ENCODE results near the gene LRRC63.

The LRRC63 gene

DNA sequence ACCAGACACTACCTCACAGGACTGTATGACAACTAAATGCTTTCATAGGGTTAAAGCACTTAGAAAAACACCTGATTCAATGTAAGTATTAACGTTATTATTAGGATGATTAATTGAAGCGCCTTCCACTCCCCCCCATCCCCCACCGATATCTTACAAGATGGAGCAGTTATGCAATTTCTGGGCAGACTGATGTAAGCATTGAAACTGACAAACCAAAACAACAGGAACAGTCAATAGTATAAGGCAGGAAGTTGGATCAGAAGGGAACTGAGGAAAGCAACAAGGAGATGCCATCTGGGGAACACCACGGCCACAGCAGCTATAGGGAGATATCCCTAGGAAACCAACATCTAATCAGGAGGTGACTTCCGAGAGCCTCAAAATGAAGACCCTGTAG lies 33.6 kb upstream of the LRRC63 start:
- no peaks in the 10 kb centered on the region for H3K36me3 ChIP-seq (replicated peaks in 1 of 2; ENCODE audit: control insufficient read depth in 2 of 2, insufficient read depth in 2 of 2, low read length in 2 of 2)
- no peak overlapping the region for H2AK5ac ChIP-seq (ENCODE audit: low read depth, low read length)
- H3K79me1 ChIP-seq (ENCODE audit: low read depth, low read length): no peaks in the 10 kb centered on the region
- no peak for DNase-seq (ENCODE audit: low spot score)
- H3K4me2 ChIP-seq (ENCODE audit: insufficient read depth, low read length, poor library complexity, severe bottlenecking): no peak overlapping the region
- no peaks in the 10 kb centered on the region for H3K4me1 ChIP-seq (ENCODE audit: control insufficient read depth in 2 of 2, insufficient read depth in 1 of 2, low read depth in 1 of 2, low read length in 2 of 2)
- no peak overlapping the region for H3K27ac ChIP-seq (replicated peaks; ENCODE audit: low read length)
- no CpG with 5 or more reads among the region's 5 CpGs for WGBS, 2 donors (ENCODE audit: extremely low coverage in 2 of 2, insufficient read length in 2 of 2, insufficient replicate concordance in 1 of 2)
- no peak overlapping the region for H2AFZ ChIP-seq (ENCODE audit: low read length)
- H2BK5ac ChIP-seq (ENCODE audit: low read length): no peak overlapping the region
- H3K18ac ChIP-seq (ENCODE audit: low read length): no peak overlapping the region
- H3K4ac ChIP-seq (ENCODE audit: low read length): no peak overlapping the region
- H4K8ac ChIP-seq (ENCODE audit: low read depth, low read length): no peak overlapping the region
- no peak overlapping the region for H2BK12ac ChIP-seq (ENCODE audit: low read length)
- no peak overlapping the region for H3K23ac ChIP-seq (ENCODE audit: low read depth, low read length, poor library complexity)
- H3K4me3 ChIP-seq (ENCODE audit: low read length in 2 of 2): no peak overlapping the region
- no peak overlapping the region for H2BK15ac ChIP-seq (ENCODE audit: low read length)
- H3K27me3 ChIP-seq (ENCODE audit: control insufficient read depth in 3 of 3, insufficient read depth in 3 of 3, low read depth in 1 of 3, low read length in 3 of 3): no peaks in the 10 kb centered on the region
- H2BK120ac ChIP-seq (ENCODE audit: low read depth, low read length): no peak overlapping the region
- no peak overlapping the region for H3K14ac ChIP-seq (ENCODE audit: low read length)
- no peak overlapping the region for H4K91ac ChIP-seq (ENCODE audit: low read depth, low read length, poor library complexity)
- H3K9ac ChIP-seq (ENCODE audit: low read depth, low read length, poor library complexity): no peak overlapping the region
- no peaks in the 10 kb centered on the region for H3K9me3 ChIP-seq (replicated peaks in 1 of 2; ENCODE audit: control insufficient read depth in 2 of 2, insufficient read depth in 1 of 2, low read depth in 1 of 2, low read length in 2 of 2)

DNA sequence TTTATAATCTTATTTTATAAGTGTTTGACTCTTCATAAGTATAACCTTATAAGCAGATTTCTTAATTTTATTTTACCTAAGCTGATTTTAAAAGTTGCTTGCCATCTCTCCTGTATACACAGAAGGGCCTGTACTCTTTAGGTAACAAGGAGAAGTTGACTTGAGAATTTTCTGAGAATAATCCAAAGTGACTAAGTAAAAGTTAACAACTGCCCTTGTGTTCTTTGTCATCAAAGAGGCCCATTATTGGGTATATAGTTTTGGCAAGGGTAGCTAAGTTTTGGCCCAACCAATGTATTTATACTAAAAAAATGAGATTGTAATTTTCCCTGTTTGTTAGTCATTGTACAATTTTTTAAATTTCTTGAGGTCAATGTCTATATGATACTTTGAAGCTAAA lies 32.9 kb upstream of the LRRC63 start:
- Histone ChIP-seq H2BK12ac (ENCODE audit: low read length) (no peak overlapping the region), H3K23ac (ENCODE audit: low read depth, low read length, poor library complexity) (no peak overlapping the region), H3K4me3 (ENCODE audit: low read length in 2 of 2) (no peak overlapping the region), H2AK5ac (ENCODE audit: low read depth, low read length) (no peak overlapping the region), H3K9ac (ENCODE audit: low read depth, low read length, poor library complexity) (no peak overlapping the region), H2AFZ (ENCODE audit: low read length) (no peak overlapping the region), H3K14ac (ENCODE audit: low read length) (no peak overlapping the region), H3K36me3 (replicated peaks in 1 of 2; ENCODE audit: control insufficient read depth in 2 of 2, insufficient read depth in 2 of 2, low read length in 2 of 2) (no peaks in the 10 kb centered on the region), H3K9me3 (replicated peaks in 1 of 2; ENCODE audit: control insufficient read depth in 2 of 2, insufficient read depth in 1 of 2, low read depth in 1 of 2, low read length in 2 of 2) (no peaks in the 10 kb centered on the region), H3K79me1 (ENCODE audit: low read depth, low read length) (no peaks in the 10 kb centered on the region), H3K4me1 (ENCODE audit: control insufficient read depth in 2 of 2, insufficient read depth in 1 of 2, low read depth in 1 of 2, low read length in 2 of 2) (no peaks in the 10 kb centered on the region), H3K4ac (ENCODE audit: low read length) (no peak overlapping the region), H4K8ac (ENCODE audit: low read depth, low read length) (no peak overlapping the region), H3K27me3 (ENCODE audit: control insufficient read depth in 3 of 3, insufficient read depth in 3 of 3, low read depth in 1 of 3, low read length in 3 of 3) (no peaks in the 10 kb centered on the region), H2BK5ac (ENCODE audit: low read length) (no peak overlapping the region), H3K4me2 (ENCODE audit: insufficient read depth, low read length, poor library complexity, severe bottlenecking) (no peak overlapping the region), H3K18ac (ENCODE audit: low read length) (no peak overlapping the region), H3K27ac (replicated peaks; ENCODE audit: low read length) (no peak overlapping the region), H2BK15ac (ENCODE audit: low read length) (no peak overlapping the region), H2BK120ac (ENCODE audit: low read depth, low read length) (no peak overlapping the region), H4K91ac (ENCODE audit: low read depth, low read length, poor library complexity) (no peak overlapping the region)
- DNase-seq (ENCODE audit: low spot score): no peak

- no peak for DNase-seq (ENCODE audit: low spot score)
- no peak overlapping the region for H2AK5ac ChIP-seq (ENCODE audit: low read depth, low read length)
- H2BK15ac ChIP-seq (ENCODE audit: low read length): no peak overlapping the region
- no peak overlapping the region for H3K9ac ChIP-seq (ENCODE audit: low read depth, low read length, poor library complexity)
- WGBS, 2 donors (ENCODE audit: extremely low coverage in 2 of 2, insufficient read length in 2 of 2, insufficient replicate concordance in 1 of 2): no CpG with 5 or more reads among the region's 3 CpGs
- H3K27me3 ChIP-seq (ENCODE audit: control insufficient read depth in 3 of 3, insufficient read depth in 3 of 3, low read depth in 1 of 3, low read length in 3 of 3): no peaks in the 10 kb centered on the region
- H2AFZ ChIP-seq (ENCODE audit: low read length): no peak overlapping the region
- no peak overlapping the region for H3K4ac ChIP-seq (ENCODE audit: low read length)
- no peak overlapping the region for H3K18ac ChIP-seq (ENCODE audit: low read length)
- no peak overlapping the region for H4K8ac ChIP-seq (ENCODE audit: low read depth, low read length)
- H3K79me1 ChIP-seq (ENCODE audit: low read depth, low read length): no peaks in the 10 kb centered on the region
- H3K4me2 ChIP-seq (ENCODE audit: insufficient read depth, low read length, poor library complexity, severe bottlenecking): no peak overlapping the region
- no peak overlapping the region for H2BK120ac ChIP-seq (ENCODE audit: low read depth, low read length)
- H3K14ac ChIP-seq (ENCODE audit: low read length): no peak overlapping the region
- H3K9me3 ChIP-seq (replicated peaks in 1 of 2; ENCODE audit: control insufficient read depth in 2 of 2, insufficient read depth in 1 of 2, low read depth in 1 of 2, low read length in 2 of 2): no peaks in the 10 kb centered on the region
- no peak overlapping the region for H2BK5ac ChIP-seq (ENCODE audit: low read length)
- no peaks in the 10 kb centered on the region for H3K4me1 ChIP-seq (ENCODE audit: control insufficient read depth in 2 of 2, insufficient read depth in 1 of 2, low read depth in 1 of 2, low read length in 2 of 2)
- no peak overlapping the region for H2BK12ac ChIP-seq (ENCODE audit: low read length)
- no peak overlapping the region for H4K91ac ChIP-seq (ENCODE audit: low read depth, low read length, poor library complexity)
- no peak overlapping the region for H3K23ac ChIP-seq (ENCODE audit: low read depth, low read length, poor library complexity)
- H3K36me3 ChIP-seq (replicated peaks in 1 of 2; ENCODE audit: control insufficient read depth in 2 of 2, insufficient read depth in 2 of 2, low read length in 2 of 2): no peaks in the 10 kb centered on the region
- H3K27ac ChIP-seq (replicated peaks; ENCODE audit: low read length): no peak overlapping the region
- no peak overlapping the region for H3K4me3 ChIP-seq (ENCODE audit: low read length in 2 of 2)
Observed at GRCh38 chr13:46179491-46179908, 32.2 kb upstream of the LRRC63 start.

DNA sequence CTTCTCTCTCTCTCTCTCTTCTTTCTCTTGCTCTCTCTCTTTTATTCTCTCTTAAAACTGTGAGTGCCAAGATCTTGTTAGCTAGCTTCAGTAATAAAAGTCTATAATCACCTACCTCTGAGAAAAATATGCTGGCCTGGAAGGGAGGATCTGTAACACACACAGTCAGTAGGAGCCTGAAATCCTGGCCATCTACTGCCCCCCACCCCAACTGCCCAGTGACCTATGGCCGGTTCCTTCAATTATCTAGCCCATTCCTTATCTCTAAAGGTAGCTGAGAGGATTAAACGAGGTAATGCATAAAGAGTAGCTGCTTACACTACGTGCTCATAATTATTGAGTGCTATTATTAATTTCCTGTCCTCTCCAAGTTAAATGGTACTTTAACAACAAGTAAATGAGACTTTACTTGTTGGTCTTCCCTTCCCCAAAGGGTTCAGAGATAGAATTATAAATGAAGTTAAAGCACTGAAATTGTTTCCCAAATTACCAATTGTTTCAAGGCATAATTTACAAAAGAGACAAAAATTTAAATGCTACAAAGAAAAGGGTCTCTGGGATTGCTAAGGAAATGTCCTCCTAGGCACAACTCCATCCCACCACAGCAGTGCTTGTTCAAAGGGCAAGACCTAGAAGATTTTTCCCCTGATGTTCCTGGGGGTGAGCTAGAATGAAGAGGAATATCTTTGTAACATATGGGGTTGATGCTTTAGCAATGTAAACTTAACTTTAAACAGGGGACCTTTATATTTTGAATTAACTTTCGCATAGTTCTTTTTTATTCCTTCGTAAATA lies 31.6 kb upstream of the LRRC63 start:
- H3K4me2 ChIP-seq (ENCODE audit: insufficient read depth, low read length, poor library complexity, severe bottlenecking): no peak overlapping the region
- no CpG with 5 or more reads among the region's 5 CpGs for WGBS, 2 donors (ENCODE audit: extremely low coverage in 2 of 2, insufficient read length in 2 of 2, insufficient replicate concordance in 1 of 2)
- no peak for DNase-seq (ENCODE audit: low spot score)

More for the DNA sequence above, 31.6 kb upstream of the LRRC63 start:
- Histone ChIP-seq H2AK5ac (ENCODE audit: low read depth, low read length) (no peak overlapping the region), H2BK15ac (ENCODE audit: low read length) (no peak overlapping the region), H3K79me1 (ENCODE audit: low read depth, low read length) (no peaks in the 10 kb centered on the region), H2AFZ (ENCODE audit: low read length) (no peak overlapping the region), H2BK12ac (ENCODE audit: low read length) (no peak overlapping the region), H3K14ac (ENCODE audit: low read length) (no peak overlapping the region), H3K9me3 (replicated peaks in 1 of 2; ENCODE audit: control insufficient read depth in 2 of 2, insufficient read depth in 1 of 2, low read depth in 1 of 2, low read length in 2 of 2) (no peaks in the 10 kb centered on the region), H3K4me1 (ENCODE audit: control insufficient read depth in 2 of 2, insufficient read depth in 1 of 2, low read depth in 1 of 2, low read length in 2 of 2) (no peaks in the 10 kb centered on the region), H2BK120ac (ENCODE audit: low read depth, low read length) (no peak overlapping the region), H3K23ac (ENCODE audit: low read depth, low read length, poor library complexity) (no peak overlapping the region), H3K36me3 (replicated peaks in 1 of 2; ENCODE audit: control insufficient read depth in 2 of 2, insufficient read depth in 2 of 2, low read length in 2 of 2) (no peaks in the 10 kb centered on the region), H3K27me3 (ENCODE audit: control insufficient read depth in 3 of 3, insufficient read depth in 3 of 3, low read depth in 1 of 3, low read length in 3 of 3) (no peaks in the 10 kb centered on the region), H3K4me3 (ENCODE audit: low read length in 2 of 2) (no peak overlapping the region), H2BK5ac (ENCODE audit: low read length) (no peak overlapping the region), H3K27ac (replicated peaks; ENCODE audit: low read length) (no peak overlapping the region), H3K18ac (ENCODE audit: low read length) (no peak overlapping the region), H3K9ac (ENCODE audit: low read depth, low read length, poor library complexity) (no peak overlapping the region), H4K91ac (ENCODE audit: low read depth, low read length, poor library complexity) (no peak overlapping the region), H4K8ac (ENCODE audit: low read depth, low read length) (no peak overlapping the region), H3K4ac (ENCODE audit: low read length) (no peak overlapping the region)
